HL-60/S4 treated with phorbol 12-myristate 13-acetate at 8.2 ng/mL for 4 days and 3 days (cell line): ENCODE results near the gene RFLNA.
"Not testable (repeated sequence)": the region's sequence is repeated elsewhere in the genome, so short reads cannot be mapped to it uniquely, and the experiment has no call there.

ENCODE experiments used
- in situ Hi-C: fragments of 300-500 bp; cut with MboI; formaldehyde crosslinking; loops from 2 replicates; pipeline ENCODE4 v1.15.0; 2022; ENCODE audit warnings: low sequenced_read_pairs

RFLNA gene

DNA sequence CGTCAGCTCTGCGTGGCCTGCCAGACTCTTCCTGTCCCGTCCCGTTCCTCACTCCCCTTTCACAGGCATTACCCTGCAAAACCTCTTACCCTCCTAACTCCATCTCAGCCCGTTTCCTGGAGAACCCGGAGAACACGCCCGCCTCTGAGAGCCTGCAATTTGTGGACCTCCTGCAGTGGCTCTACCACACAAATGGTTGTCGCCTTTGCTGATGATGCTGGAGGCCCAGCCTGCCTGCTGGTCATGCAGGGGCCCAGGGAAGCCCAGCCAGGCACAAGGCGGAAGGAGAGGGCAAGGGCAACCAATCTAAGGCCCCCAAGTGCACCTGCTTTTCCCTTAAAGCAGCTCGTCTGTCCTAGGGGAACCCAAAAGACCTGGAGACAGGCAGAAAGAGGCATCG is 22.5 kb downstream of the RFLNA start:
- in situ Hi-C loops = loop anchor here (10.0 kb wide), 1 partner anchor 273 kb away; no protein-coding TSS in a partner anchor

DNA sequence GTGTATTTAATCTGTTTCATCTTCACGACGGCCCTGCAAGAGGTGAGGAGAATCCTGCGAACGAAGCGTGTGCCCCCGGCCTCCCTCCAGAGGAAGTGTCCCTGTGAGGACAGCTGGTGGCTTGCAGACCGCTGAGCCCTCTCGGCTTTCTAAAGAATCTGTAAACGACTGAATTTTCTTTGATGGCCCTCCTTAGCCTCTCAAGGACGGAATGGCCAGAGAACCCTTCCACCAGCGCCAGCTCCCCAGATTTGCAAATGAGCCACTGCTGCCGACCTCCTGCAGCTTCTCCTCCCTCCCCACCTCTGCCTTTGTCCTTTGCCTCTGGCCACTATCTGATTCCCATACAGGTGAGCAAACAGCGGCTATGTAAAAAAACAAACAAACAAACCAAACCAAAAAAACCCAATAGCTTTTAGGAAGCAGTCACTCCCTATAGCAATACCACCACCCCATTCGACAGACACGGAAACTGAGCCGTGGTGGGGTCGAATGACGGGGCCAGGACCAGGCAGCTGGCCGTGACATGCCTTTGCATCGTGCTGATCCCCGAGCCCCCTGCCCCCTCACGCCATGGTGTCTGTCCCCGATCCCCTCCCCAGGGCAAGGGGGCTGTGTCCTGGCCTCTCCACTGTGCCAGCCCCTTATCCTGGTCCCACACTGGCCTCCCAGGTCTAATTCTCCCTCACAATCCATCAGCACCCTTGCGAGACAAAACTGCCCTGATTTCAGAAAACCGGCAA is 23.6 kb downstream of the RFLNA start:
- in situ Hi-C loops = loop anchor here (10.0 kb wide), 1 partner anchor 274 kb away; no protein-coding TSS in a partner anchor

DNA sequence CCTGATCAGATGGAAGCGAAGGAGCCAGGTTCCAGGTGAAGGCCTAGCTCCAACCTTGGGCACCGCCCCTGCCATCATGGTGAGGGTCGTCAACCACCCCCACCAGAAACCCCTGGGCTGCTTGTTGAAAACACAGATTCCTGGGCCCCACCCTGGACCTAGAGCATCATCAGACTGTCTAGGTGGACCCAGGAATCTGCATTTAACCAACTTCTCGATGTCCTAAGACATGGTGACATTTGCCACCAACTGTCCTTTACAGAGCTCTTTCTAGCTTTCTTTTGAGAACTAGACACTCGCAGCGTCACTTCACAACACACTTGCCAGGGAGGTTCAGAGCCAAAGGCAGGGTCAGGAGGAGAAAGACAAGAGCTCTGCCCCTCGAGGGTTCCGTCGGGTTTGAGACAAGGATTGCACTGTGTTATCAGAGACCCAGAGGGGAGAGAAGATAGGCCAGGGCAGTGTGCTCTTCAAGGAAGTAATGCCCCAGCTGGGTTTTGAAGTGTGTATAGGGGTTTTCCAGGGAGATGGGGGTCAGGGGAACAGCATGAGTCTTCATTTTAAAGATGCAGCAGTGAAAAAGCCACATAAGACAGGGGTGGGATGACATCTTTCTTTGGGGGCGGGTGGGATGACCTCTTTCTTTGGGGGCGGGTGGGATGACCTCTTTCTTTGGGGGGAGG is 24.6 kb downstream of the RFLNA start:
- in situ Hi-C loops = loop anchor here (10.0 kb wide), 1 partner anchor 275 kb away; no protein-coding TSS in a partner anchor

DNA sequence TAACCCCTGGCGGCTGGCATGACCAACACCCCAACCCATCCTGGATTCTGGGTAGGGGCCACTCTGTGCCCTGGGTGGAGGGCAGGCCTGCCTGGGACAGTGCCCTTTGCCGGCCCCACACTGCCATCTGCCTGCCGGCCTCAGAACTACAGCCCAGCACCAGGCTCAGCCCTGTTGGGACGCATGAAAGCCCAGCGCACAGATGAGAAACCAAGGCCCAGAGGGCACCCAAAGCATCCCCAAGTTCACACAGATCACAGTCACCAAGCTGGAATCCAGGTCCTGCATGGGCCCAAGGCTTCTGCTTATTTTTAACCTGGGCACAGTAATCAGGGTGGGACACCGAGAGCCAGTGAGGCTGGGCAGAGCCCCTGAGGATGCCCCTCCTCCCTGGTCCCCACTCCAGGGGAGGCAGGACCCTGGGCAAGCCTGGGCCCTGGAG is 26.2 kb downstream of the RFLNA start:
- in situ Hi-C loops = no loop called here

DNA sequence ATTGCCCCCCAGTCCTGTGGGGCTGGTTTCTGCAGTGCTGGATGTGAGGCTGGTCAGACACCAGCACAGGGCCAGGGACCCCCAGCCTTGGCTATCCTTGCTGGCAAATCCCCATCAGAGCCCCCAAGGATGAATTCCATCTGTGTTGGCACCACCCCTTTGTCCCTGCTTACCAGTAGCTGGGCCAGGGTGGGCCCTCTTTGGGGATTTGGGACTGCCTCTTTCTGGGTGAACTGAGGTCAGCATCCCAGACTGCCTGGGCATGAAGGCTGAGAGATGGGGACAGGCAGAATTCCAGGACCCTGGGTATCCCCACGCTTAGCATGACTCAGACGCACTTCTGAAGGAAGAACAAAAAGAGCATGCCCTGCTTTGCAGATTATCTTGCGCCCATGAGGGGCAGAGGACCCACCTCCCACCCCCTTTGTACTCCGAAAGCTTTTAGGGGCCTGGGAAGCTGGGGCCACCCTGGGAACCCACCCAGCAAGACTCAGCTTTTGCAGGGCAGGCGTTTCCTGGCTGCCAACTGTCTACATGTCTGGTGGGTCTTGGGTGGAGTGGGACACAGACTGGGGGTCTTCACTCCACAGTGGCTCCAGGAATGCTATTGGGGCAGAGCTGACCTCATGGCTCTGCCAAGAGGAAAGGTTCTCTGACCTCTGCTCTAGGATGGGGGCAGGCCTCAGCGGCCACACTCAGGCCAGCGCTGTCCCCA is 26.8 kb downstream of the RFLNA start:
- in situ Hi-C loops = no loop called here

DNA sequence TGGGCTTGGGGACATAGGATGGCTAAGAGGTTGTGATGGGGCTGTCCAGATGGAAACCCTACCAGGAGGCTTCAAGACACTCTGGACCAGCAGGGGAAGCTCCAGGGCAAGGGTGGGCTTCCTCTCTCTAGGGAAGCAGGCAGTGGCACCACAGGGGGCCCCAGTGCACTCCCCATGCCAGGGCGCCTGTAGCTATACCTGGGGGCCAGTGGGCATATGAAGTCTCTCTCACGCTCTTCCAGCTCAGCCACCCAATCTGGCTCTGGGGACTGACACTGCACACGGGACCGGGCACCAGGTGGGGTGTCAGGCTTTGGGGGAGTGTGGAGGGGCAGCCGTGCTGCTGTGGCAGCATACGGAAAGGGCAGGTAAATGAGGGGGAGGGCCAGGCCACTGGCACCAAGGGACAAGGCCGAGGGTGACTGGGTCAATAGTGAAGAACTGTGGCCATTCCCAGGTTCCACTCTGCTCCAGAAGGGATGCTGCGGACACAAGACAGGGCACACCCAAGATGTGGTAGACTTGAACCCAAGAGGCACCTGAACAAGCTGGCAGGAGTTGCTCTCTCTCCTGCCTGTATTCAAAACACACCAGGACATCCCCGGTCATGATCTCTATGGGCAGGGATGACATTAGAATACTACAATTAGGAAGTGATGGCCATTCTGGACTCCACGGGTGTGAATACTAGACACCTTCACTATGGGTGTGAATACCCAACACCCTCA is 27.5 kb downstream of the RFLNA start:
- in situ Hi-C loops = no loop called here

DNA sequence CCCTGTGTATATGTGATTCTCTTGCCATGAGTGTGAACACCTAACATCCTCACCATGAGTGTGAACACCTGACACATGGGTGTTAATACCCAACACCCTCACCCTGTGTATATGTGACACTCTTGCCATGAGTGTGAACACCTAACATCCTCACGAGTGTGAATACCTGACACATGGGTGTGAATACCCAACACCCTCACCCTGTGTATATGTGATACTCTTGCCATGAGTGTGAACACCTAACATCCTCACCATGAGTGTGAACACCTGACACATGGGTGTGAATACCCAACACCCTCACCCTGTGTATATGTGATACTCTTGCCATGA is 28.1 kb downstream of the RFLNA start:
- in situ Hi-C loops = not testable (repeated sequence)

DNA sequence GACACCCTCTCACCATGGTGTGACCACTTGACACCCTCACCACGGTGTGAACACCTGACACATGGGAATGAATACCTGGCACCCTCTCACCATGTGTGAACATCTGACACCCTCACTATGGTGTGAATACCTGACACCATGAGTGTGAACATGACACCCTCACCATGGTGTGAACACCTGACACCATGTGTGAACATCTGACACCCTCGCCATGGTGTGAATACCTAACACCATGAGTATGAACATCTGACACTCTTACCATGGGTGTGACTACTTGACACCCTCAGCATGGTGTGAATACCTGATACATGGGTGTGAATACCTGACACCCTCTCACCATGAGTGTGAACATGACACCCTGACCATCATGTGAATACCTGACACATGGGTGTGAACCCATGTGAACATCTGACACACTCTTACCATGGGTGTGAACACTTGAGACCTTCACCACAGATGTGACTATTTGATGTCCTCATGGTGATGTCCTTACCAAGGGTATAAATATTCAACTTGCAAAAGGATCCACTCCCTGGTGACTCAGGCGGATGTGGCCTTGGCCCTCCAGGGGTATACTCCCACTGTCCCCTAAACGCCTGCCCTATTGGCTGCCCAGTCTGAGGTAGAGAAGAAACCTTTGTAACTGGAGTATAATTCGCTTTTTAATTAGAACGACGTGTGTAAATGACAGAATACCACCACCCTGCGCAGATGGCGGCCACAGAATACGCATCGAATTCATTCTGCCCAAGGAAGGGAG is 29.1 kb downstream of the RFLNA start:
- in situ Hi-C loops = no loop called here

DNA sequence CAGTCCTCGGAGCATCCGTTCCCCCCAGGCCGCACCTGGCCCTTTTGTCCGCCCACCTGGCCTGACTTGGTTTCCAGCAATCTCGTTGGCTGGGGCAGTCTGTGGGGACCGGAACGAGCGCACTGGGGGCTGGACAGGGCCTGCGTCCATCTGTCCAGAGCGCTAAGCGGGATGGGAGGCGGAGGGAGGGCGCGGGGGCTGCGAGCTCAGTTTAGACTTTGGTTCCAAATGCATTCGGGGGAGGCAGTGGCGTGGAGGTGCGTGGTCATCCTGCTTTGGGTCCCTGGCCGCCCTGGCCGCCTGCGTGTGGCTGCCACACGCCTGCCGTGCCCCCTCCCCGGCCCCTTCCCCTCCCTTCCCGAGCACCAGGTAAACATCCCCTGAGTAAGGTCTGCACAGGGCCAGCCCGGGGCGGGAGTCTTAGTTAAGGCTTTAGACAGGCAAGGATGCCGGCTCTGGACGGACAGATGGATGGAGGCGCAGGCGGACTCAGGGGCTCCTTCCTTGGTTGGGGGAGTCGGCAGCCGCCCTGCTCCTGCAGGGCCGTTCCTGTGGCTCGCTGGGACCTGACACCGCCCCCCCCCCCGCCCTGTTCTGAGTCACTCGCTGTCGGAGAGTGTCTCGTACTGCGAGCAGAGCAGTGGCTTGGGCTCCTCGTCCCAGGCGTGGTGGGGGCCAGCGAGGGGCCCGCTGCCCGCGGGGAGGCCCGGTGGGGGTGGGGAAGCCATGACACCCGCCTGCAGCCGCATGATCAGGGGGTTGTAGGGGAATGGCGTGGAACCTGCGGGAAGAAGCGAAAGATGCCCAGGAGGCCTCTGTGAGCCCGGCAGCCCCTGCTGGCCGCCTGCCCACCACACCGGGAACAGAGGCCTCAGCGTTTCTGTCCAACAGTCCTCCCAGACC is 30.2 kb downstream of the RFLNA start:
- in situ Hi-C loops = loop anchor here (25.0 kb wide), 1 partner anchor 437 kb away; no protein-coding TSS in a partner anchor

DNA sequence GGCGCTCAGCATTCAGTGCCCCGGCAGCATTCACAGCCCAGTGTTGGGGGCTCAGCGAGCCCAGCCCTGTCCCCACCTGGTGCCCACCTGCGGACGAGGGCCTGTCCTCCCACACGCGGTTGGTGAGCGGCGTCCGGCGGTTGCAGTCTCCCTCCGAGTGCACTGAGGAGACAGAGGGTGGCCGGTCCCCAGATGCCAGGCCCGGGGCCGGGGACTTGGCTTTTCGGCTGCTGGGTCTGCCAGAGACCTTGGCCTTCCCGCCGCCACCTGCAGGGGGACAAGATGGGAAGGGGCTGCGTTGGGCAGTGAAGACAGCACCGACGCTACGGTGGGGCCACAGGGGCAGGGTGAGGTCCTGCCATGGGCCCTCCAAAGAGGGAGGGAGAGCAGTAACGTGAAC is 31.2 kb downstream of the RFLNA start:
- in situ Hi-C loops = loop anchor here (25.0 kb wide), 1 partner anchor 436 kb away; no protein-coding TSS in a partner anchor

DNA sequence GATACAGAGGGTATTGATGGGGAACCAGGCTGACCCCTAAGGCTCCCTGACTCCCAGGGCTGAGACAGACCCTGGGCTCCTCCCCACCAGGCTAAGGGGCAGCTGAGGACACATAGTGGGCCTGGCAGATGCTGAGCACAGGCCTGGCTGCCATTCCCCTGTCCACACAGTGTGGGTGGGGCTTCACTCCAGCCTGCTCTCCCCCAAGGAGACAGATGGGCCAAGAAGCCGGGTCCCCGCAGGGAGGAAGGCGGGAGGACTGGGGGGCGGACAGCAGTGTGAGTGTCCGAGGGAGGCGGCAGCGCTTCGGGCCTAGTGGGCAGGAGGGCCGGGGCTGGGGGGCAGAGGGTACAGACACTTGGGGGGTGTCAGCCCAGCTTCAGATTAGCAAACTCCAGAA is 32.0 kb downstream of the RFLNA start:
- in situ Hi-C loops = loop anchor here (25.0 kb wide), 1 partner anchor 435 kb away; no protein-coding TSS in a partner anchor

DNA sequence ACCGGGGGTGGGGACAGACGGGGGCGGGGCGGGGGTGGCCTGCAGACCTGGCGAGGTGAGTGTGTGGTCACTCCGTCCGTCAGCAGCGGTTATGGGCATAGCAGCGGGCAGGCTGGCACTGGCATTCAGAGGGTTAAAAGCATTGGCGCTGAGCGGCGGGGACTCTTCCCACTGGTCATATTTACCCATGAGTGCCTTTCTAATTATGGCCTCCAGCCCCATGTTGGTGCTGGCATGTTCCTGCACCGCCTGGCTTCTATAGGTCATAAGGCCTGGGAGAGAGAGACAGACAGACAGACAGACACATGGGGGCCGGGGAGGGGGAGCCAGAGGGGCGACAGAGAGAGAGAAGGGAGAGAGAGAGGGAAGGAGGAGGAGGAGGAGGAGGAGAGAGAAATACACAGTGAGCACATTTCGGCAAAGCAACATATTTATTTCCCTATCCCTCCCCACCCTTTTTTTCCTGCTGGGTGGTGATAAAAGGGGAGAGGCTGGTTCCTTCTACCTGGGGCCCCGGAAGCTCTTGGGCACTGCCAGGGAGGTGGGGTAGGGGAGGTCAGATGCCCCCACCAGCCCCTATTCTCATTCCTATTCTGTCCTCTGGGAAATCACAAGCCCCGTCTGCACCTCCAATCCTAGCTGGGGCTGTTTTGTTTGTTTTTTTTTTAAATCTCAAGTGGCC is 32.6 kb downstream of the RFLNA start:
- in situ Hi-C loops = loop anchor here (25.0 kb wide), 1 partner anchor 435 kb away; no protein-coding TSS in a partner anchor

DNA sequence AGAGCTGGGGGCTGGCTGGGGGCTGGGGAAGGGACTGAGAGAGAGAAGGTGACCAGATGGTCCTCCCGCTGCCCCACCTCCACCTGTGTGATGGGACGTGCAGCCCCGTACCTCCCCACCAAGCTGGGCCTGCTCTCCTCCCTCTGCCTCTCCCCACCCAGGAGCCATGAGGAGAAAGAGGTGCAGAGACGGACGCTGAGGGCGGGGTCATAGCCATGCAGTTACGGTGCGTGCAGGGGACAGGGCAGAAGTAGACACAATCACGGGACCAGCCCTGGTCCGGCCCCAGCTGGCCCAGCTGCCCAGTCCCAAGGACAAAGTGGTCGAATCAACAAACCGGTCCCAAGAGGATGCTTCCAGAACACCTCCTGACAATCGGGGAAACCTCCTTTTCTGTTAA is 33.2 kb downstream of the RFLNA start:
- in situ Hi-C loops = loop anchor here (25.0 kb wide), 1 partner anchor 434 kb away; no protein-coding TSS in a partner anchor

DNA sequence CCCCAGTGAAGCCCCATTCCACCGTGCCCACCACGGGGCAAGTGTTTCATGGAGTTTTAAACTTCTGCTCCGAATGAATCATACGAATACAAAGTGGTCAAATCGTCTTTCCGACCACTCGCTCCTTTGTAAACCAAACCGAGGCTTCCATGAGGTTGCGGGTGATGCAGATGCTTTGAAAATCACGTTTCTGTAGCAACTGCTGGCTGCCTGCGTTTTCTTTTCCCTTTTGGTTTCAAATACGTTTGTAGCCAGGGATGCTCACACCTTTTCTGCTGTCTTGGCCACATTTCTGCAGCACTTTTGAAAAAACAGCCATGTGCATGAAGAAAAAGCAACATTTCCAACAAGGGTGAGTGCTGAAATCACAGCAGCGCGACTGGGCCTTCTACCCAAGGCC is 33.7 kb downstream of the RFLNA start:
- in situ Hi-C loops = loop anchor here (25.0 kb wide), 1 partner anchor 434 kb away; no protein-coding TSS in a partner anchor

DNA sequence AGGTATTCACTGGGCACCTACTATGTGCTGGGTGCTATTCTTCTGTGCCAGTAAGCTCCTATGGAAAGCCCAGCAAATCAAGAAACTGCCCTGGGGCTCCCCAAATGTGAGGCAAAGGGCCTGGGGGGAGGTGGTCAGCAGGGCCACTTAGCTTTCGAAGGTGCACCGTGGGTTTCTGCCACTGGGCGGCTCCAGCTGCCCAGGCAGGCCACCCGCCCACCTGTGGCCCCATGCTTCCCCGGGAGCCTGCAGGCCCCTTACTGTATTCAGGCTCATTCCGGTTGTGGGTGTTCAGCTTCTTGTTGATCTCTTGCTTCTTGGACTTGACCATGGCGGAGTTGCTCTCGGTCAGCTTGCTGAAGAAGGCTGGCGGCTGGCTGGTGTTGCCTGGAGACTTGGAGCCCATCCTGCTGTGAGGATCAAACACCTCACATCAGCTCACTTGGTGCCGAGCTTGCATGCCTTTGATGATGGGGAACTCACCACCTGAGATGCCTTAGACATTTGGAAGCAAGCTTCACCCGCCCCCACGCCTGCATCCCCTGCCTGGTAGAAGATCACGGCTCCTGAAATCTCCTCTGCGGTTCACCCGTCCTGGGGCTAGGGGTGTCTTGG is 37.3 kb downstream of the RFLNA start:
- in situ Hi-C loops = loop anchor here (25.0 kb wide), 1 partner anchor 430 kb away; no protein-coding TSS in a partner anchor

DNA sequence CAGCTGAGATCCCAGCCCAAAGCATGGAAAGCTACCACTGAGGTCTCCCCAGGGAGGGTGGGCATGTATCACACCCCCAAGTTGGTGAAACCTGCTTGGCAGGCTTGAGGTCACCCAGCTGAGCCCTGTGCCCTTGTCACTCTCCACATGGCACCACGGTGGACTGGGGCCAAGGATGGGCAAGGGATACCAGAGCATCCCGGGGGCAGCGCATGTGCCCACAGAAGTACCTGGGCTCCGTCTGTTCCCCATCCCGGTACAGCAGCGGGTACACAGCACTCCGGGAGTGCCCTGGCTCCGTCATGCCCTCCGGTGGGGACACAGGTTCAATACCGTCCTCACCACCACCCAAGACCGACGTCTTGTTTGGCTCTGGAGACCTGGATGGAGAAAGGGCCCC is 38.0 kb downstream of the RFLNA start:
- in situ Hi-C loops = loop anchor here (25.0 kb wide), 1 partner anchor 429 kb away; no protein-coding TSS in a partner anchor

DNA sequence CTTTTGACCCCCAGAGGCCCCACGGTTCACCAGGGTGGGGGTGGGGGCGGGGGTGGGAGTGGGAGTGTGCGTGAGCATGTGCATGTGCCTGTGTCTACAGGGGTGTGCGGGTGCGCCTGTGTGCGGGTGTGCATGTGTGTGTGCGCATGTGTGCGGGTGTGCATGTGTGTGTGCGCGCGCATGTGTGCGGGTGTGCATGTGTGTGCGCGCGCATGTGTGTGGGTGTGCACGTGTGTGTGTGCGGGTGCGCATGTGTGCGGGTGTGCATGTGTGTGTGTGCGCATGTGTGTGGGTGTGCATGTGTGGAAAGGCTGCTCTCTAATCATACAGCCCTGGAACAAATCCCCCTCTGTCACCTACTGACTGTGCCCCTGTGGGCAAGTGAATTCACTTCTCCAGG is 38.8 kb downstream of the RFLNA start:
- in situ Hi-C loops = loop anchor here (25.0 kb wide), 1 partner anchor 429 kb away; no protein-coding TSS in a partner anchor

DNA sequence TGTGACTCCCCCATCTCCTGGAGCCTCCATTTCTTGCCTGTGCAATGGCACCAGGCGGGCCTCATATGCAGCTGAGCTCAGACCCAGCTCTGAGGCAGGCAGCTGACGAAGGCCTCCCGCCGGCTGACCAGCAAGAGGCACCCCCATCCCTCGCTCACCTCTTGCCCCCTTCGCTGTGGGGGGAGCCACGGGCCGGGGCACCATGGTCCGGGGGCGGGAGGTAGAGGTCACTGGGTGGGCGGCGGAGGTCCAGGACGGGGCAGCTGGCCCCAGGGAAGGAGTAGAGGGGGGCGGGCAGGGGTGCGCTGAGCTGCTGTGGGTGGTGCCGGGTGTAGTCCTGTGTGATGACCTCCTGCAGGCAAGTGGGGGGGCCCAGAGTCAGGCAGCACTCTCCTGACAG is 39.4 kb downstream of the RFLNA start:
- in situ Hi-C loops = loop anchor here (25.0 kb wide), 1 partner anchor 428 kb away; no protein-coding TSS in a partner anchor
